IMR-90 (cell line): Measurements from ENCODE around the gene GPRASP2. TPM values are rescaled to one million over a fixed set of nuclear protein-coding genes. Genes with fewer than 3 reads are reported as not detected.

ENCODE experiments used
- ATAC-seq: fragments of 200-7000 bp; cut with Tn5 transposase; 2 replicates; pipeline ENCODE4 v1.9.1; 2020; ENCODE audit warnings: low read depth, mild to moderate bottlenecking, moderate library complexity
- BruUV-seq: library from RNA; stranded (reverse); fragments of 400-500 nt; replicated peaks from 2 replicates; lab custom pipeline; 2021; lab: Mats Ljungman, UMichigan
- CTCF ChIA-PET: fragments of 300-600 bp; formaldehyde crosslinking; extraction: SDS; loops from one replicate; lab custom pipeline; 2021; ENCODE audit warnings: antibody characterized with exemption; lab: Yijun Ruan, JAX
- POLR2A ChIA-PET: fragments of 300-600 bp; sonication (Branson Sonifier 250); formaldehyde crosslinking; loops from one replicate; lab custom pipeline; 2022; ENCODE audit warnings: antibody characterized with exemption; ENCODE audit not compliant: unreplicated experiment; lab: Charles Lee
- DNase-seq: peaks from one replicate; pipeline ENCODE4 v3.0.0; 2013
- H2AFZ ChIP-seq: replicated peaks from 2 replicates; pipeline ENCODE3; 2013; ENCODE audit warnings: low read length, mild to moderate bottlenecking; ENCODE audit not compliant: poor library complexity
- H2AK5ac ChIP-seq: 2 replicates; pipeline ENCODE4 v1.6.1; 2013; ENCODE audit warnings: low read depth, low read length, inconsistent platforms
- H2AK9ac ChIP-seq: replicated peaks from 2 replicates; pipeline ENCODE3; 2013; ENCODE audit warnings: mild to moderate bottlenecking, low read depth, low read length, moderate library complexity; ENCODE audit not compliant: poor library complexity
- H2BK120ac ChIP-seq: 2 replicates; pipeline ENCODE4 v1.6.1; 2013; ENCODE audit warnings: low read depth, low read length, inconsistent platforms
- H2BK15ac ChIP-seq: 3 replicates; pipeline ENCODE4 v1.6.1; 2013; ENCODE audit warnings: low read depth, low read length, inconsistent platforms
- H2BK20ac ChIP-seq: 2 replicates; pipeline ENCODE4 v1.6.1; 2013; ENCODE audit warnings: low read depth, mild to moderate bottlenecking, inconsistent platforms, low read length, moderate library complexity
- H2BK5ac ChIP-seq: 2 replicates; pipeline ENCODE4 v1.6.1; 2013; ENCODE audit warnings: mild to moderate bottlenecking, low read depth, low read length, inconsistent platforms; ENCODE audit not compliant: poor library complexity, severe bottlenecking
- H3K14ac ChIP-seq: replicated peaks from 2 replicates; pipeline ENCODE4 v1.6.1; 2013; ENCODE audit warnings: low read depth, low read length, inconsistent platforms
- H3K18ac ChIP-seq: 2 replicates; pipeline ENCODE4 v1.6.1; 2013; ENCODE audit warnings: low read depth, low read length, control low read depth
- H3K23ac ChIP-seq: 2 replicates; pipeline ENCODE4 v1.6.1; 2013; ENCODE audit warnings: low read depth, low read length, inconsistent platforms
- H3K27ac ChIP-seq: 2 replicates; pipeline ENCODE4 v1.5.1; 2013; ENCODE audit warnings: mild to moderate bottlenecking, control low read depth, low read length; ENCODE audit not compliant: insufficient read depth
- H3K27me3 ChIP-seq: 2 replicates; pipeline ENCODE4 v1.6.1; 2013; ENCODE audit warnings: low read length; ENCODE audit not compliant: control insufficient read depth, insufficient read depth
- H3K36me3 ChIP-seq: 2 replicates; pipeline ENCODE4 v1.6.1; 2013; ENCODE audit warnings: low read length, mixed read lengths; ENCODE audit not compliant: control insufficient read depth, insufficient read depth
- H3K4ac ChIP-seq: 2 replicates; pipeline ENCODE4 v1.6.1; 2013; ENCODE audit warnings: low read depth, low read length, inconsistent platforms
- H3K4me1 ChIP-seq: 2 replicates; pipeline ENCODE4 v1.6.1; 2013; ENCODE audit warnings: low read length, mixed read lengths; ENCODE audit not compliant: control insufficient read depth, insufficient read depth
- H3K4me2 ChIP-seq: 2 replicates; pipeline ENCODE4 v1.6.1; 2013; ENCODE audit warnings: low read depth, mild to moderate bottlenecking, control low read depth, low read length, moderate library complexity
- H3K4me3 ChIP-seq: 2 replicates; pipeline ENCODE4 v1.5.1; 2013; ENCODE audit warnings: low read depth, mild to moderate bottlenecking, control low read depth, low read length, moderate library complexity; ENCODE audit not compliant: insufficient read depth
- H3K56ac ChIP-seq: 2 replicates; pipeline ENCODE4 v1.6.1; 2013; ENCODE audit warnings: low read length, inconsistent platforms; ENCODE audit not compliant: insufficient read depth; ENCODE audit errors: extremely low read depth
- H3K79me1 ChIP-seq, 2 experiments: 2 replicates each; pipeline ENCODE4 v1.6.1; 2013; ENCODE audit warnings: low read length in 2 of 2, inconsistent platforms in 1 of 2, low read depth in 1 of 2
- H3K9ac ChIP-seq: 2 replicates; pipeline ENCODE4 v1.6.1; 2013; ENCODE audit warnings: low read depth, low read length, control low read depth
- H3K9me1 ChIP-seq: 2 replicates; pipeline ENCODE4 v1.6.1; 2013; ENCODE audit warnings: low read length, inconsistent platforms; ENCODE audit not compliant: insufficient read depth
- H3K9me3 ChIP-seq: 2 replicates; pipeline ENCODE4 v1.6.1; 2013; ENCODE audit warnings: low read length; ENCODE audit not compliant: control insufficient read depth, insufficient read depth
- H4K20me1 ChIP-seq: 2 replicates; pipeline ENCODE4 v1.6.1; 2013; ENCODE audit warnings: low read length, inconsistent platforms; ENCODE audit not compliant: insufficient read depth
- H4K5ac ChIP-seq: 2 replicates; pipeline ENCODE4 v1.6.1; 2013; ENCODE audit warnings: mild to moderate bottlenecking, low read depth, low read length, control low read depth
- H4K8ac ChIP-seq, 2 experiments: 2 replicates each; pipeline ENCODE4 v1.6.1; 2013; ENCODE audit warnings: low read depth in 2 of 2, low read length in 2 of 2, control low read depth in 1 of 2, inconsistent platforms in 1 of 2
- H4K91ac ChIP-seq: 2 replicates; pipeline ENCODE4 v1.6.1; 2013; ENCODE audit warnings: low read depth, low read length, inconsistent platforms; ENCODE audit not compliant: insufficient read depth
- BHLHE40 ChIP-seq: fragments of 150-350 bp; IDR thresholded peaks from 2 replicates; pipeline ENCODE4 v1.6.1; 2016; ENCODE audit warnings: mild to moderate bottlenecking, low read depth, low read length
- CEBPB ChIP-seq: IDR thresholded peaks from 2 replicates; pipeline ENCODE4 v1.6.1; 2012; ENCODE audit warnings: low read depth, low read length, improper control_type of control experiment
- CHD1 ChIP-seq: IDR thresholded peaks from 2 replicates; pipeline ENCODE4 v1.6.1; 2012; ENCODE audit warnings: low read depth, low read length, improper control_type of control experiment
- FOS ChIP-seq: fragments of 150-350 bp; IDR thresholded peaks from 2 replicates; pipeline ENCODE4 v1.6.1; 2016; ENCODE audit warnings: low read depth, low read length
- MAFK ChIP-seq: IDR thresholded peaks from 2 replicates; pipeline ENCODE4 v1.6.1; 2012; ENCODE audit warnings: low read depth, low read length, improper control_type of control experiment
- MAZ ChIP-seq: IDR thresholded peaks from 2 replicates; pipeline ENCODE4 v1.6.1; 2012; ENCODE audit warnings: low read depth, mild to moderate bottlenecking, low read length, improper control_type of control experiment, moderate library complexity, borderline replicate concordance
- MXI1 ChIP-seq: IDR thresholded peaks from 2 replicates; pipeline ENCODE4 v1.6.1; 2012; ENCODE audit warnings: low read depth, mild to moderate bottlenecking, low read length, moderate library complexity, borderline replicate concordance
- NFE2L2 ChIP-seq: fragments of 150-350 bp; IDR thresholded peaks from 2 replicates; pipeline ENCODE4 v1.6.1; 2016; ENCODE audit warnings: low read depth, mild to moderate bottlenecking, low read length
- POLR2A ChIP-seq: IDR thresholded peaks from 2 replicates; pipeline ENCODE4 v1.6.1; 2012; ENCODE audit warnings: mild to moderate bottlenecking, low read depth, low read length
- RAD21 ChIP-seq: IDR thresholded peaks from 2 replicates; pipeline ENCODE4 v1.6.1; 2012; ENCODE audit warnings: low read length, improper control_type of control experiment
- RCOR1 ChIP-seq: IDR thresholded peaks from 2 replicates; pipeline ENCODE4 v1.6.1; 2012; ENCODE audit warnings: mild to moderate bottlenecking, low read length, improper control_type of control experiment; ENCODE audit not compliant: insufficient replicate concordance
- RFX5 ChIP-seq: IDR thresholded peaks from 2 replicates; pipeline ENCODE4 v1.8.0; 2012; ENCODE audit warnings: low read depth, mild to moderate bottlenecking, low read length, moderate library complexity
- SMC3 ChIP-seq: fragments of 150-350 bp; IDR thresholded peaks from 2 replicates; pipeline ENCODE4 v1.6.1; 2016; ENCODE audit warnings: low read depth, mild to moderate bottlenecking, antibody characterized with exemption, low read length, moderate library complexity
- WGBS, 2 experiments: methylation state at CpG; one replicate each; pipeline versions ENCODE4 v1.1.5 to v1.1.7; 2013; ENCODE audit warnings: missing lambda C conversion rate in 2 of 2; ENCODE audit not compliant: insufficient read length in 1 of 2; ENCODE audit errors: extremely low coverage in 2 of 2; 5-methylcytosine and 5-hydroxymethylcytosine counted together
- dilution Hi-C: fragments of 300-500 bp; cut with HindIII; formaldehyde crosslinking; loops from one replicate; pipeline ENCODE4 v1.14.3; 2018; ENCODE audit warnings: low sequenced_read_pairs; ENCODE audit not compliant: unreplicated experiment
- in situ Hi-C: fragments of 300-500 bp; cut with MboI; formaldehyde crosslinking; loops from 3 replicates; pipeline ENCODE4 v1.14.3; 2019; ENCODE audit warnings: low sequenced_read_pairs, inconsistent platforms, mixed read lengths
- intact Hi-C: fragments of 100-400 bp; cut with micrococcal nuclease; formaldehyde crosslinking; loops from 2 replicates; pipeline ENCODE4 v1.10.0; 2022
- polyA plus RNA-seq, 3 experiments: library from polyadenylated mRNA; depleted of rRNA; stranded (reverse); fragments of >200 nt; gene quantifications; 2 replicates each; pipeline ENCODE4 v1.2.3, GENCODE V29; 2012; ENCODE audit warnings: low replicate concordance in 1 of 3
- total RNA-seq: library from RNA; depleted of rRNA; stranded (reverse); fragments of >200 nt; gene quantifications from 2 replicates; pipeline ENCODE4 v1.2.3, GENCODE V29; 2012
- TF ChIP-seq, protein P1 (sequence below): fragments of 150-350 bp; IDR thresholded peaks from 2 replicates; pipeline ENCODE4 v1.6.1; 2016; ENCODE audit warnings: low read depth, mild to moderate bottlenecking, low read length, moderate library complexity, borderline replicate concordance
- TF ChIP-seq, protein P2 (sequence below): fragments of 150-350 bp; IDR thresholded peaks from 2 replicates; pipeline ENCODE4 v1.6.1; 2017; ENCODE audit warnings: mild to moderate bottlenecking, antibody characterized with exemption, low read length, low read depth
- TF ChIP-seq, protein P3 (sequence below): conservative IDR thresholded peaks from 2 replicates; pipeline ENCODE4 v1.5.1; 2012; ENCODE audit warnings: mild to moderate bottlenecking, low read depth, low read length, improper control_type of control experiment

GPRASP2 gene
- total and polyA plus RNA-seq, 2 of the 4 experiments (the other 2 are of a cell fraction) = 9.4 to 24.7 TPM

DNA sequence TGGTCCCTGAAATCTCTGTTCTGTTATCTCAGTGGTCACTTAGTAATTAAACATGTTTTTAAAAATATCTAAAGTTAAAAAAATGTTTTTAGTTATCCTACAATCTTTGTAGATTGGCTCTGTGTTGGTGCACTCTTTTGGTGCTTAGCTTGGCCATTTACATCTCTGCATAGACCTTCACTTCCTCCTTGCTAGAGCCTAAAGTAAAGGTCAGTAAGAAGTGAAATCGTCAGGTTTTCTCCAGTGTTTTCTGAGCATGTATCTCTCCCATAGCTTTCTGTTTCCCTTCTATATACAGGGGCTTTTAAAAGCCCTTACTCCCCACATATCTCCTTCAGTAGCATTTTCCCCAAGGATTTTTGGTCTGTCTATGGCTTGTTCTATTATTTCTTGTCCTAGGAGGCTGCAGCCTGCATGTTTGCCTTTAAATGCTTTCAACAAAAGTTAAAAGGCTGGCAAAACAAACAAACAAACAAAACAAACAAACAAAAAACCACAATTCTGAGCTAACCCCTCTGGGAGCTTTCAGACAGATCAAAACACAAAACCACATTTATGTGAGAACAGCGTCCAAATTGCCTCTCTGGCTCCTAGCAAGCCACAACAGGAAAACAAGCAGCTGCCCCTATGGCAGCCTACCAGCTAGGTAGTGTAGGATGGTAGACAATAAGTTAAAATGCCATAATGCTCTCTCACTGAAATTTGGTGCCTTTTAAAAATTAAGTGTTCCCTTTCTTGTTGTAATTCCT lies 27.3 kb upstream of the GPRASP2 start:
- no peak overlapping the region for H2BK20ac ChIP-seq
- WGBS, 2 experiments = no CpG with 5 or more reads among the region's 2 CpGs
- intact Hi-C loops (no loop called here), in situ Hi-C loops (no loop called here), dilution Hi-C loops (no loop called here)
- H3K36me3 ChIP-seq = no peaks in the 10 kb centered on the region
- no peak overlapping the region for H2BK5ac ChIP-seq
- H2AFZ ChIP-seq = no peak overlapping the region
- no peak overlapping the region for H3K9ac ChIP-seq
- no peaks in the 10 kb centered on the region for H4K20me1 ChIP-seq
- no peak overlapping the region for H3K27ac ChIP-seq
- H4K91ac ChIP-seq = no peak overlapping the region
- H3K9me1 ChIP-seq = no peaks in the 10 kb centered on the region
- H3K18ac ChIP-seq = no peak overlapping the region
- H3K4ac ChIP-seq = no peak overlapping the region
- no peak for ATAC-seq
- TF ChIP-seq, protein P1, sequence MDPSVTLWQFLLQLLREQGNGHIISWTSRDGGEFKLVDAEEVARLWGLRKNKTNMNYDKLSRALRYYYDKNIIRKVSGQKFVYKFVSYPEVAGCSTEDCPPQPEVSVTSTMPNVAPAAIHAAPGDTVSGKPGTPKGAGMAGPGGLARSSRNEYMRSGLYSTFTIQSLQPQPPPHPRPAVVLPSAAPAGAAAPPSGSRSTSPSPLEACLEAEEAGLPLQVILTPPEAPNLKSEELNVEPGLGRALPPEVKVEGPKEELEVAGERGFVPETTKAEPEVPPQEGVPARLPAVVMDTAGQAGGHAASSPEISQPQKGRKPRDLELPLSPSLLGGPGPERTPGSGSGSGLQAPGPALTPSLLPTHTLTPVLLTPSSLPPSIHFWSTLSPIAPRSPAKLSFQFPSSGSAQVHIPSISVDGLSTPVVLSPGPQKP = no peak
- TF ChIP-seq FOS = no peak
- TF ChIP-seq POLR2A = no peak
- no peak for TF ChIP-seq CHD1
- TF ChIP-seq RAD21 = no peak
- no peak for TF ChIP-seq RCOR1
- TF ChIP-seq BHLHE40 = no peak
- TF ChIP-seq MAFK = no peak
- TF ChIP-seq RFX5 = no peak
- no peak for TF ChIP-seq SMC3
- TF ChIP-seq CEBPB = no peak
- no peak for TF ChIP-seq NFE2L2
- TF ChIP-seq, protein P2, sequence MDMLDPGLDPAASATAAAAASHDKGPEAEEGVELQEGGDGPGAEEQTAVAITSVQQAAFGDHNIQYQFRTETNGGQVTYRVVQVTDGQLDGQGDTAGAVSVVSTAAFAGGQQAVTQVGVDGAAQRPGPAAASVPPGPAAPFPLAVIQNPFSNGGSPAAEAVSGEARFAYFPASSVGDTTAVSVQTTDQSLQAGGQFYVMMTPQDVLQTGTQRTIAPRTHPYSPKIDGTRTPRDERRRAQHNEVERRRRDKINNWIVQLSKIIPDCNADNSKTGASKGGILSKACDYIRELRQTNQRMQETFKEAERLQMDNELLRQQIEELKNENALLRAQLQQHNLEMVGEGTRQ = no peak
- TF ChIP-seq, protein P3, sequence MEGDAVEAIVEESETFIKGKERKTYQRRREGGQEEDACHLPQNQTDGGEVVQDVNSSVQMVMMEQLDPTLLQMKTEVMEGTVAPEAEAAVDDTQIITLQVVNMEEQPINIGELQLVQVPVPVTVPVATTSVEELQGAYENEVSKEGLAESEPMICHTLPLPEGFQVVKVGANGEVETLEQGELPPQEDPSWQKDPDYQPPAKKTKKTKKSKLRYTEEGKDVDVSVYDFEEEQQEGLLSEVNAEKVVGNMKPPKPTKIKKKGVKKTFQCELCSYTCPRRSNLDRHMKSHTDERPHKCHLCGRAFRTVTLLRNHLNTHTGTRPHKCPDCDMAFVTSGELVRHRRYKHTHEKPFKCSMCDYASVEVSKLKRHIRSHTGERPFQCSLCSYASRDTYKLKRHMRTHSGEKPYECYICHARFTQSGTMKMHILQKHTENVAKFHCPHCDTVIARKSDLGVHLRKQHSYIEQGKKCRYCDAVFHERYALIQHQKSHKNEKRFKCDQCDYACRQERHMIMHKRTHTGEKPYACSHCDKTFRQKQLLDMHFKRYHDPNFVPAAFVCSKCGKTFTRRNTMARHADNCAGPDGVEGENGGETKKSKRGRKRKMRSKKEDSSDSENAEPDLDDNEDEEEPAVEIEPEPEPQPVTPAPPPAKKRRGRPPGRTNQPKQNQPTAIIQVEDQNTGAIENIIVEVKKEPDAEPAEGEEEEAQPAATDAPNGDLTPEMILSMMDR = no peak
- TF ChIP-seq MXI1 = no peak
- TF ChIP-seq MAZ = no peak
- no peak overlapping the region for H3K4me2 ChIP-seq
- H3K4me1 ChIP-seq = no peaks in the 10 kb centered on the region
- no peak overlapping the region for H4K8ac ChIP-seq
- no peak overlapping the region for H3K56ac ChIP-seq
- no TSS peak for BruUV-seq
- H3K4me3 ChIP-seq = no peak overlapping the region
- no peak overlapping the region for H3K23ac ChIP-seq
- no peak overlapping the region for H2BK120ac ChIP-seq
- CTCF ChIA-PET = interaction anchor here (1.0 kb wide), 1 partner anchor 9 kb away, joined by 3 read pairs; no protein-coding TSS in a partner anchor
- H3K79me1 ChIP-seq = no peaks in the 10 kb centered on the region
- H3K27me3 ChIP-seq = no peaks in the 10 kb centered on the region
- H2AK5ac ChIP-seq = no peak overlapping the region
- H3K9me3 ChIP-seq = peaks cover 2% of the 10 kb centered on the region; the same call in 1 of the 2 replicates
- H2BK15ac ChIP-seq = no peak overlapping the region
- no peak for DNase-seq
- H3K14ac ChIP-seq = no peak overlapping the region
- H2AK9ac ChIP-seq = no peak overlapping the region
- H4K5ac ChIP-seq = no peak overlapping the region
- POLR2A ChIA-PET = no interaction called here
